GM18873 (cell line): ENCODE data around the gene ARHGEF1.

Experiments
- ATAC-seq: cut with Tn5 transposase; IDR thresholded peaks from one replicate; pipeline ENCODE4 v1.9.1; 2021; ENCODE audit warnings: mild to moderate bottlenecking, moderate library complexity, moderate number of reproducible peaks; ENCODE audit not compliant: unreplicated experiment, low FRiP score

Gene ARHGEF1

GRCh38 chr19:41940731-41941409, 57.9 kb downstream of the ARHGEF1 start:
- no peak for ATAC-seq

GRCh38 chr19:41941410-41942202, 58.6 kb downstream of the ARHGEF1 start:
- no peak for ATAC-seq

GRCh38 chr19:41944336-41944735, 61.4 kb downstream of the ARHGEF1 start:
- no peak for ATAC-seq

- ATAC-seq: peak; percentile 68
Measured at GRCh38 chr19:41945135-41945766, 62.3 kb downstream of the ARHGEF1 start.

GRCh38 chr19:41947091-41947490, 64.1 kb downstream of the ARHGEF1 start:
- no peak for ATAC-seq

GRCh38 chr19:41951686-41952172, 68.7 kb downstream of the ARHGEF1 start:
- no peak for ATAC-seq

GRCh38 chr19:41955521-41955920, 72.5 kb downstream of the ARHGEF1 start:
- no peak for ATAC-seq

GRCh38 chr19:41956621-41957020, 73.6 kb downstream of the ARHGEF1 start:
- ATAC-seq: no peak
